GM12892 (cell line): Measurements from ENCODE around the gene CLCA2.

Source experiments
- DNase-seq: peaks from one replicate; pipeline ENCODE4 v3.0.0; 2011; ENCODE audit not compliant: insufficient read length
- FAIRE-seq: peaks from 2 replicates; lab custom pipeline; 2011; peaks lifted over from hg19 to GRCh38; lab: Jason Lieb, UNC
- POLR2A ChIP-seq: IDR thresholded peaks from 2 replicates; pipeline ENCODE4 v1.6.1; 2011; ENCODE audit warnings: low read depth, low read length, control low read depth
- POLR2AphosphoS5 ChIP-seq: IDR thresholded peaks from 2 replicates; pipeline ENCODE4 v1.6.1; 2011; ENCODE audit warnings: low read depth, low read length, control low read depth
- TAF1 ChIP-seq: IDR thresholded peaks from 2 replicates; pipeline ENCODE4 v1.6.1; 2011; ENCODE audit warnings: low read depth, mild to moderate bottlenecking, control low read depth, low read length, borderline replicate concordance

Gene CLCA2

GRCh38 chr1:86502721-86503405, 78.9 kb downstream of the CLCA2 start:
- no peak for TF ChIP-seq POLR2A
- TF ChIP-seq POLR2AphosphoS5, result no peak
- TF ChIP-seq TAF1, result no peak
- FAIRE-seq, result no peak
- DNase-seq, result no peak

DNA sequence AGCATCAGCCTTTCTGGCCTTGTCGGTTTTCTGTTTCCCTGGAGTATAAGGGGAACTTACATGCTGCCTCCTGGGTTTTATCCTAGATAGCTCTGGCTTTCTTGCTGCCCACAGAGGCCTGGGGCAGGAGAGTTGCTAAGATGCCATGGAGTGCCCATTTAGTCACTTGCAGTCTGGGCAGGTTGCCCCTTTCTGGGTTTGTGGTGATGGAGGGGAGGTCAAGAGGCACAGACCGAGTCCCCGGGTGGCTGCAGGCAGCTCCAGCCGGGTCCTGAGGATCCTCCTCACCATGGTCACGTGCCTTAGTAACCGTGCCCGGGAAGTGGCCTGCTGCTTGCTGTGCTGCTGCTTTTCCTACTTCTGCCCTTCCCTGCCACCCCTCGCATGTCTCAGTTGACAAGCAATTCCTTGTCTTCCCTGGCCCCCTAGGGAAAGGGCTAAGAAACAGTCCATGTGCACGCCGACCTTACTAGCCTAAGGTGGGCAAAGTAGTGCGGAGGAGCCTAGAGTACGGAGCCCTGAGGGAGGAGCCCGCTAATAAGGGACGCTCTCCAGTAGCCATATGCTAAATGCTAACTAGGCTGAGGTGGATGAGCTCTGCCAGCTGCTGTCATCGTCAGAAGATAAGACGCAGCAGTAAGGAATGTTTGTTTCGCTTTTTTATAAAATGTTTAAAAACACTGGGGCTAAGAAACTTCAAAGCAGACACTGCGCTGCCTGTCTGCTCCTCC, 79.6 kb downstream of the CLCA2 start:
- DNase-seq, result no peak
- FAIRE-seq, result no peak
- TF ChIP-seq POLR2A (no peak), TAF1 (no peak), POLR2AphosphoS5 (no peak)

DNA sequence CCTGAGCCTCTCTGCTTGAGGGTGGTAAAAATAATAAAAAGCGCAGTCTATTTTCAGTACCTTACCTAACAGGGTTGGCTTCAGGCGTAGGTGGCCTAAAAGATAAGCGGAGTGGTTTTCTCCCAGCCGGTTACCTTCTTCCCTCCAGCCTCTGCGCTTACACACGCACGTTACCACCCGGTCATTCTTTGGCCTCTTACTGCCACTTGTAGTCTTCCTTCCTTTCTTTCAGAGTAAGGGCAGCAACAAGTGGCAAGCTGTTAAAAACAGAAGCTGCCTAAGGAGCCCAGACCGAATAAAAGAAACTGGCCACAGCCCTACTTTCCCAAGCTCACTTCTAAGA, 80.1 kb downstream of the CLCA2 start:
- no peak for DNase-seq
- no peak for FAIRE-seq
- TF ChIP-seq TAF1, result no peak

DNA sequence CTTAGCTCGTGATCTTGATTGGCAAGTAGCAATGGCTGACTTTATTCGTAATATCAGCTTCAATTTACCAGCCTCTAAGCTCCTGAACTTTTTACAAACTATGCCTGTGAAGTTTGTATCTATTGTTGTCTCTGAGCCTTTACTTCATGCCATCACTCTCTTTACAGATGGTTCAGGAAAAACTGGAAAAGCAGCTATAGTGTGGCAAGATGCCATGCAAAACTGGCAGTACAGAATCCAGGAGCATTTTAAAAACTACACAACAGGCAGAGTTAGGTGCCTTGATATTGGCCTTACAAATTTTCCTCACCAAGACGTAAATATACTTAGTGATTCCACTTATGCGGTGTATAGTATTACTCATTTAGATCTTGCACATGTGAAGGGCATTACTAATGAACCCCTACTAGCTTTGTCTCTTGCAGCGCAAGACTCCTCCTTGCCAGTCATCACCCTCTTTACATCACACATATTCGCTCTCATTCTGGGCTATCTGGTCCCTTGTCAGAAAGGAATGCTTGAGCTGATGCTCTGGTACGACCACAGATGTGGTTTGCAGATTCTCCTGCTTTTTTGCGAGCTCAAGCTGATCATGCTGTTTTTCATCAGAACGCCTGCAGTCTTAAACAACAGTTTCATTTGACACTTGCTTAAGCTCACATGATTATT, 81.1 kb downstream of the CLCA2 start:
- TF ChIP-seq POLR2A, result no peak
- TF ChIP-seq TAF1, result no peak
- TF ChIP-seq POLR2AphosphoS5, result no peak
- DNase-seq (no peak), FAIRE-seq (no peak)

- FAIRE-seq, result no peak
- DNase-seq, result no peak
- TF ChIP-seq POLR2AphosphoS5 (no peak), POLR2A (no peak), TAF1 (no peak)
Observed at GRCh38 chr1:86505564-86505902, 81.6 kb downstream of the CLCA2 start.
